Smooth muscle cell (in vitro differentiated cells): ENCODE measurements around the gene RNGTT. TPM values are rescaled to one million over a fixed set of nuclear protein-coding genes. Genes with fewer than 3 reads are reported as not detected.

ENCODE experiments used
- DNase-seq: peaks from one replicate; lab custom pipeline; 2025; ENCODE audit not compliant: unreplicated experiment; lab: John Stamatoyannopoulos, UW
- H2AFZ ChIP-seq: fragments of 200-600 bp; sonication (generic); 2 replicates; pipeline ENCODE4 v1.6.0; 2016; ENCODE audit warnings: antibody characterized with exemption, low read depth, mild to moderate bottlenecking
- H3F3A ChIP-seq: fragments of 200-600 bp; sonication (generic); 2 replicates; pipeline ENCODE4 v1.6.0; 2017; ENCODE audit warnings: antibody characterized with exemption, low read depth
- H3K27ac ChIP-seq: fragments of 200-600 bp; sonication (generic); 2 replicates; pipeline ENCODE4 v1.5.1; 2016; ENCODE audit warnings: low read depth, mild to moderate bottlenecking
- H3K27me3 ChIP-seq: fragments of 200-600 bp; sonication (generic); 2 replicates; pipeline ENCODE4 v1.6.1; 2016; ENCODE audit warnings: low read depth, mild to moderate bottlenecking
- H3K36me3 ChIP-seq: fragments of 200-600 bp; sonication (generic); 2 replicates; pipeline ENCODE4 v1.5.1; 2016; ENCODE audit warnings: low read depth
- H3K4me1 ChIP-seq: fragments of 200-600 bp; sonication (generic); 2 replicates; pipeline ENCODE4 v1.5.1; 2016; ENCODE audit warnings: low read depth
- H3K4me2 ChIP-seq: fragments of 200-600 bp; sonication (generic); 2 replicates; pipeline ENCODE4 v1.6.0; 2016; ENCODE audit warnings: mild to moderate bottlenecking
- H3K4me3 ChIP-seq: fragments of 200-600 bp; sonication (generic); 2 replicates; pipeline ENCODE4 v1.5.1; 2016; ENCODE audit warnings: mild to moderate bottlenecking
- H3K79me2 ChIP-seq: fragments of 200-600 bp; sonication (generic); 2 replicates; pipeline ENCODE4 v1.6.0; 2016; ENCODE audit warnings: low read depth, mild to moderate bottlenecking
- H3K9ac ChIP-seq: fragments of 200-600 bp; sonication (generic); 2 replicates; pipeline ENCODE4 v1.6.0; 2016; ENCODE audit warnings: low read depth
- H3K9me3 ChIP-seq: fragments of 200-600 bp; sonication (generic); replicated peaks from 2 replicates; pipeline ENCODE4 v1.5.1; 2016; ENCODE audit warnings: low read depth
- H4K20me1 ChIP-seq: fragments of 200-600 bp; sonication (generic); 2 replicates; pipeline ENCODE4 v1.6.0; 2016; ENCODE audit warnings: low read depth
- WGBS: methylation state at CpG from one replicate; pipeline ENCODE4 v1.1.7; 2016; ENCODE audit warnings: low lambda C conversion rate; 5-methylcytosine and 5-hydroxymethylcytosine counted together
- polyA plus RNA-seq: library from polyadenylated mRNA; unstranded; fragments of >200 nt; fragmentation: Nextera tagmentation; extraction: Ambion mirVana; gene quantifications from 2 replicates; pipeline ENCODE4 v1.2.1, GENCODE V29; 2016
- total RNA-seq: library from RNA; depleted of rRNA; stranded (reverse); fragments of >200 nt; gene quantifications from 2 replicates; pipeline ENCODE4 v1.2.3, GENCODE V29; 2014
- TF ChIP-seq, protein P1 (sequence below): fragments of 200-600 bp; sonication (generic); IDR thresholded peaks from 2 replicates; pipeline ENCODE4 v1.5.1; 2017; ENCODE audit warnings: borderline replicate concordance, mild to moderate bottlenecking, antibody characterized with exemption; ENCODE audit not compliant: insufficient read depth, poor library complexity, severe bottlenecking

RNGTT gene
- total and polyA plus RNA-seq, 2 experiments from 2014 or later = 7.5 to 22.7 TPM

GRCh38 chr6:88982720-88983119, 19.3 kb upstream of the RNGTT start:
- WGBS = 8% methylated on average over 2 of the region's 2 CpGs
- H3F3A ChIP-seq = no peaks in the 10 kb centered on the region
- TF ChIP-seq, protein P1, sequence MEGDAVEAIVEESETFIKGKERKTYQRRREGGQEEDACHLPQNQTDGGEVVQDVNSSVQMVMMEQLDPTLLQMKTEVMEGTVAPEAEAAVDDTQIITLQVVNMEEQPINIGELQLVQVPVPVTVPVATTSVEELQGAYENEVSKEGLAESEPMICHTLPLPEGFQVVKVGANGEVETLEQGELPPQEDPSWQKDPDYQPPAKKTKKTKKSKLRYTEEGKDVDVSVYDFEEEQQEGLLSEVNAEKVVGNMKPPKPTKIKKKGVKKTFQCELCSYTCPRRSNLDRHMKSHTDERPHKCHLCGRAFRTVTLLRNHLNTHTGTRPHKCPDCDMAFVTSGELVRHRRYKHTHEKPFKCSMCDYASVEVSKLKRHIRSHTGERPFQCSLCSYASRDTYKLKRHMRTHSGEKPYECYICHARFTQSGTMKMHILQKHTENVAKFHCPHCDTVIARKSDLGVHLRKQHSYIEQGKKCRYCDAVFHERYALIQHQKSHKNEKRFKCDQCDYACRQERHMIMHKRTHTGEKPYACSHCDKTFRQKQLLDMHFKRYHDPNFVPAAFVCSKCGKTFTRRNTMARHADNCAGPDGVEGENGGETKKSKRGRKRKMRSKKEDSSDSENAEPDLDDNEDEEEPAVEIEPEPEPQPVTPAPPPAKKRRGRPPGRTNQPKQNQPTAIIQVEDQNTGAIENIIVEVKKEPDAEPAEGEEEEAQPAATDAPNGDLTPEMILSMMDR = peak; percentile 76
- no peaks in the 10 kb centered on the region for H3K79me2 ChIP-seq
- DNase-seq = no peak
- no peak overlapping the region for H3K9ac ChIP-seq
- no peaks in the 10 kb centered on the region for H3K4me1 ChIP-seq
- H3K36me3 ChIP-seq = no peaks in the 10 kb centered on the region
- no peaks in the 10 kb centered on the region for H4K20me1 ChIP-seq
- peak overlapping the region; percentile 61 for H3K4me2 ChIP-seq
- H3K4me3 ChIP-seq = no peak overlapping the region
- no peaks in the 10 kb centered on the region for H3K9me3 ChIP-seq
- H3K27me3 ChIP-seq = no peaks in the 10 kb centered on the region
- H2AFZ ChIP-seq = no peak overlapping the region
- no peak overlapping the region for H3K27ac ChIP-seq

GRCh38 chr6:88975369-88975768, 12.0 kb upstream of the RNGTT start:
- WGBS = 46% methylated on average over 3 of the region's 3 CpGs
- TF ChIP-seq, protein P1 = no peak

GRCh38 chr6:88972504-88973423, 9.3 kb upstream of the RNGTT start:
- Histone ChIP-seq H3K27ac (no peak overlapping the region), H2AFZ (no peak overlapping the region), H3K9ac (no peak overlapping the region), H4K20me1 (no peaks in the 10 kb centered on the region), H3K79me2 (no peaks in the 10 kb centered on the region), H3F3A (no peaks in the 10 kb centered on the region), H3K4me1 (no peaks in the 10 kb centered on the region), H3K27me3 (no peaks in the 10 kb centered on the region), H3K36me3 (no peaks in the 10 kb centered on the region), H3K4me3 (no peak overlapping the region), H3K9me3 (no peaks in the 10 kb centered on the region), H3K4me2 (no peak overlapping the region)
- WGBS = 52% methylated on average over 6 of the region's 6 CpGs
- DNase-seq = no peak
- TF ChIP-seq, protein P1 = no peak

More at GRCh38 chr6:88975369-88975768, 12.0 kb upstream of the RNGTT start:
- Histone ChIP-seq H2AFZ (no peak overlapping the region), H3K4me2 (no peak overlapping the region), H3F3A (no peaks in the 10 kb centered on the region), H3K27ac (no peak overlapping the region), H3K36me3 (no peaks in the 10 kb centered on the region), H3K9ac (no peak overlapping the region), H3K9me3 (no peaks in the 10 kb centered on the region), H3K79me2 (no peaks in the 10 kb centered on the region), H4K20me1 (no peaks in the 10 kb centered on the region), H3K4me1 (no peaks in the 10 kb centered on the region), H3K27me3 (no peaks in the 10 kb centered on the region), H3K4me3 (no peak overlapping the region)
- DNase-seq = no peak
